ENCODE data around the gene IFT80. TPM values are rescaled to one million over a fixed set of nuclear protein-coding genes. Genes with fewer than 3 reads are reported as not detected.

The IFT80 gene
- total and polyA plus RNA-seq, 8 donors: 2.3 to 49.4 (median 11.0) TPM

- no peak overlapping the region for H3K4me3 ChIP-seq
- H3K9me3 ChIP-seq: no peaks in the 10 kb centered on the region
- no peaks in the 10 kb centered on the region for H3K4me1 ChIP-seq
- H3K27ac ChIP-seq: no peak overlapping the region
- no peak for DNase-seq
- no peak for TF ChIP-seq POLR2AphosphoS5 (IDR thresholded peaks at IDR 0.05)
- intact Hi-C loops (cut with DNase I; ENCODE audit: low total_unique reads): no loop called here
- H3K27me3 ChIP-seq: no peaks in the 10 kb centered on the region
- H3K36me3 ChIP-seq: peaks cover 6 to 46% (median 37%) of the 10 kb centered on the region in 4 donors
Measured at GRCh38 chr3:160372780-160373179, 26.2 kb downstream of the IFT80 start.

- Histone ChIP-seq H3K4me3 (no peak overlapping the region), H3K27me3 (no peaks in the 10 kb centered on the region), H3K4me1 (no peaks in the 10 kb centered on the region), H3K36me3 (peaks cover 0 to 35% (median 28%) of the 10 kb centered on the region in 4 donors), H3K27ac (no peak overlapping the region), H3K9me3 (no peaks in the 10 kb centered on the region)
- intact Hi-C loops (cut with DNase I; ENCODE audit: low total_unique reads): no loop called here
- 92 to 98% (median 97%) methylated on average over 6 of the region's 6 CpGs for WGBS, 5 donors
- no peak for DNase-seq
- TF ChIP-seq EP300 (IDR thresholded peaks at IDR 0.05) (no peak), POLR2AphosphoS5 (IDR thresholded peaks at IDR 0.05) (no peak), CTCF (IDR thresholded peaks at IDR 0.05) (no peak), POLR2A (IDR thresholded peaks at IDR 0.05) (no peak)
Measured at GRCh38 chr3:160370987-160371857, 27.8 kb downstream of the IFT80 start.

GRCh38 chr3:160369784-160370183, 29.2 kb downstream of the IFT80 start:
- Histone ChIP-seq H3K27me3 (no peaks in the 10 kb centered on the region), H3K36me3 (peaks cover 0 to 36% (median 33%) of the 10 kb centered on the region in 4 donors), H3K4me1 (no peaks in the 10 kb centered on the region), H3K27ac (no peak overlapping the region), H3K9me3 (no peaks in the 10 kb centered on the region), H3K4me3 (no peak overlapping the region)
- TF ChIP-seq CTCF (IDR thresholded peaks at IDR 0.05) (no peak), POLR2AphosphoS5 (IDR thresholded peaks at IDR 0.05) (no peak), EP300 (IDR thresholded peaks at IDR 0.05) (no peak), POLR2A (IDR thresholded peaks at IDR 0.05) (no peak)
- WGBS, 5 donors: 63 to 90% (median 70%) methylated on average over 1 of the region's 1 CpG
- DNase-seq: no peak
- intact Hi-C loops (cut with DNase I; ENCODE audit: low total_unique reads): no loop called here

GRCh38 chr3:160368804-160369203, 30.2 kb downstream of the IFT80 start:
- H3K27me3 ChIP-seq: no peaks in the 10 kb centered on the region
- no peaks in the 10 kb centered on the region for H3K4me1 ChIP-seq
- TF ChIP-seq CTCF (IDR thresholded peaks at IDR 0.05) (no peak), POLR2A (IDR thresholded peaks at IDR 0.05) (no peak), POLR2AphosphoS5 (IDR thresholded peaks at IDR 0.05) (no peak)
- H3K36me3 ChIP-seq: peaks cover 0 to 33% (median 29%) of the 10 kb centered on the region in 4 donors
- intact Hi-C loops (cut with DNase I; ENCODE audit: low total_unique reads): no loop called here
- 73 to 83% (median 75%) methylated on average over 2 of the region's 2 CpGs for WGBS, 5 donors
- no peak overlapping the region for H3K27ac ChIP-seq
- DNase-seq: peak in 1 of 2 donors; percentile 20
- no peaks in the 10 kb centered on the region for H3K9me3 ChIP-seq
- no peak overlapping the region for H3K4me3 ChIP-seq
